ENCODE measurements around the gene FOXO6. TPM values are rescaled to one million over a fixed set of nuclear protein-coding genes. Genes with fewer than 3 reads are reported as not detected.

Gene FOXO6
- polyA plus RNA-seq, 1 of the 3 experiments (the other 2 are of a cell fraction): 0.35 TPM

DNA sequence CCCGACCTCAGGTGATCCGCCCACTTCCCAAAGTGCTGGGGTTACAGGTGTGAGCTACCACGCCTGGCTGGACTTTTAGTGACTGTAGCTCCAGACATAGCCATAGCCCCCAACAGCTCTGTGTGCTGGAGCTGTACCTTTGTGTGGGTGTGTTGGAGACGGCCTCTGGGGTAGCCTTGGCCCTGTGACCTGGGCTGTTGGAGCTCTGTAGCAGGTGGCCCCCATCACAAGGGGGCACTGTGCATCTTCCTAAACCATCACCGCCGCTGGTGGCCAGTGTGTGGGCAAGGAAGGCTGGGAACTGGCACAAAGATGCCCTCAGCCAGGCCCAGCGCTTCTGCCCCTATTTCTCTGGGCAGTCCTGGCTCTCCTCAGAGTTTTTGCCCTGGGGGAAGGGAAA lies 38.4 kb upstream of the FOXO6 start:
- H3K36me3 ChIP-seq (replicated peaks in 1 of 2; ENCODE audit: control insufficient read depth in 1 of 2, insufficient read depth in 2 of 2, low read length in 1 of 2): no peaks in the 10 kb centered on the region
- H3K79me2 ChIP-seq (ENCODE audit: insufficient read depth): no peaks in the 10 kb centered on the region
- TF ChIP-seq CTCF (IDR thresholded peaks at IDR 0.05) (peak; percentile 60), RFX5 (IDR thresholded peaks at IDR 0.05; ENCODE audit: low read length) (no peak), RCOR1 (IDR thresholded peaks at IDR 0.05; ENCODE audit: low read length) (no peak), JUND (IDR thresholded peaks at IDR 0.05) (no peak), NFIC (IDR thresholded peaks at IDR 0.05; ENCODE audit: borderline replicate concordance) (no peak), RAD21 (IDR thresholded peaks at IDR 0.05; ENCODE audit: low read length) (peak; percentile 81), NRF1 (IDR thresholded peaks at IDR 0.05; ENCODE audit: low read depth, low read length) (no peak), EP300 (IDR thresholded peaks at IDR 0.05; ENCODE audit: borderline replicate concordance in 1 of 2, low read depth in 1 of 2, low read length in 1 of 2) (no peak), FOXJ3 (CRISPR knock-in tag; IDR thresholded peaks at IDR 0.05) (no peak), RXRA (IDR thresholded peaks at IDR 0.05; ENCODE audit: borderline replicate concordance, low read depth) (no peak), YY1 (IDR thresholded peaks at IDR 0.05; ENCODE audit: low read depth) (no peak), EZH2phosphoT487 (IDR thresholded peaks at IDR 0.05; ENCODE audit: borderline replicate concordance, low read depth) (no peak), FOSL2 (IDR thresholded peaks at IDR 0.05; ENCODE audit: borderline replicate concordance, low read depth) (no peak), USF1 (IDR thresholded peaks at IDR 0.05; ENCODE audit: borderline replicate concordance, low read depth) (no peak), ELF1 (IDR thresholded peaks at IDR 0.05) (no peak), GABPA (IDR thresholded peaks at IDR 0.05; ENCODE audit: low read depth) (no peak), MXI1 (IDR thresholded peaks at IDR 0.05; ENCODE audit: low read depth, low read length) (no peak), PBX3 (IDR thresholded peaks at IDR 0.05) (no peak), USF2 (IDR thresholded peaks at IDR 0.05; ENCODE audit: borderline replicate concordance, low read depth, low read length) (no peak), TAF1 (IDR thresholded peaks at IDR 0.05; ENCODE audit: borderline replicate concordance, low read depth, low read length) (no peak), IRF3 (IDR thresholded peaks at IDR 0.05; ENCODE audit: low read depth, low read length) (no peak), SMC3 (IDR thresholded peaks at IDR 0.05; ENCODE audit: low read depth, low read length) (peak; percentile 82), POLR2AphosphoS5 (IDR thresholded peaks at IDR 0.05; ENCODE audit: low read depth, low read length) (no peak)
- TF ChIP-seq, protein P1, sequence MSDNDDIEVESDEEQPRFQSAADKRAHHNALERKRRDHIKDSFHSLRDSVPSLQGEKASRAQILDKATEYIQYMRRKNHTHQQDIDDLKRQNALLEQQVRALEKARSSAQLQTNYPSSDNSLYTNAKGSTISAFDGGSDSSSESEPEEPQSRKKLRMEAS (IDR thresholded peaks at IDR 0.05; ENCODE audit: low read depth): no peak
- TF ChIP-seq, protein P2, sequence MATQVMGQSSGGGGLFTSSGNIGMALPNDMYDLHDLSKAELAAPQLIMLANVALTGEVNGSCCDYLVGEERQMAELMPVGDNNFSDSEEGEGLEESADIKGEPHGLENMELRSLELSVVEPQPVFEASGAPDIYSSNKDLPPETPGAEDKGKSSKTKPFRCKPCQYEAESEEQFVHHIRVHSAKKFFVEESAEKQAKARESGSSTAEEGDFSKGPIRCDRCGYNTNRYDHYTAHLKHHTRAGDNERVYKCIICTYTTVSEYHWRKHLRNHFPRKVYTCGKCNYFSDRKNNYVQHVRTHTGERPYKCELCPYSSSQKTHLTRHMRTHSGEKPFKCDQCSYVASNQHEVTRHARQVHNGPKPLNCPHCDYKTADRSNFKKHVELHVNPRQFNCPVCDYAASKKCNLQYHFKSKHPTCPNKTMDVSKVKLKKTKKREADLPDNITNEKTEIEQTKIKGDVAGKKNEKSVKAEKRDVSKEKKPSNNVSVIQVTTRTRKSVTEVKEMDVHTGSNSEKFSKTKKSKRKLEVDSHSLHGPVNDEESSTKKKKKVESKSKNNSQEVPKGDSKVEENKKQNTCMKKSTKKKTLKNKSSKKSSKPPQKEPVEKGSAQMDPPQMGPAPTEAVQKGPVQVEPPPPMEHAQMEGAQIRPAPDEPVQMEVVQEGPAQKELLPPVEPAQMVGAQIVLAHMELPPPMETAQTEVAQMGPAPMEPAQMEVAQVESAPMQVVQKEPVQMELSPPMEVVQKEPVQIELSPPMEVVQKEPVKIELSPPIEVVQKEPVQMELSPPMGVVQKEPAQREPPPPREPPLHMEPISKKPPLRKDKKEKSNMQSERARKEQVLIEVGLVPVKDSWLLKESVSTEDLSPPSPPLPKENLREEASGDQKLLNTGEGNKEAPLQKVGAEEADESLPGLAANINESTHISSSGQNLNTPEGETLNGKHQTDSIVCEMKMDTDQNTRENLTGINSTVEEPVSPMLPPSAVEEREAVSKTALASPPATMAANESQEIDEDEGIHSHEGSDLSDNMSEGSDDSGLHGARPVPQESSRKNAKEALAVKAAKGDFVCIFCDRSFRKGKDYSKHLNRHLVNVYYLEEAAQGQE (IDR thresholded peaks at IDR 0.05; ENCODE audit: low read depth, low read length): no peak
- no peak overlapping the region for H3K4me2 ChIP-seq
- no peaks in the 10 kb centered on the region for H3K27me3 ChIP-seq (ENCODE audit: insufficient read depth)
- H3F3A ChIP-seq (replicated peaks; ENCODE audit: insufficient read depth): peaks cover 3% of the 10 kb centered on the region
- H4K20me1 ChIP-seq (ENCODE audit: insufficient read depth): no peaks in the 10 kb centered on the region
- no peak overlapping the region for H2AFZ ChIP-seq (ENCODE audit: low read depth)
- H3K27ac ChIP-seq (ENCODE audit: low read depth in 2 of 2, low read length in 1 of 2): no peak overlapping the region
- H3K9me3 ChIP-seq: no peaks in the 10 kb centered on the region
- peaks cover 0 to 17% of the 10 kb centered on the region in 2 experiments; a peak in 1 of 4 replicates for H3K4me1 ChIP-seq (ENCODE audit: control insufficient read depth in 1 of 2, insufficient read depth in 2 of 2, low read depth in 1 of 2, low read length in 1 of 2)
- ChIA-PET POLR2A (no interaction called here), CTCF (interaction anchor here (0.6 to 8.9 kb wide), 17 partner anchors 10 to 193 kb away, joined by 3 to 109 read pairs (median 4); partner anchors contain the start of gene FOXO6)
- DNase-seq: peak; percentile 79
- no peaks in the 10 kb centered on the region for H3K9me2 ChIP-seq
- 71% methylated on average over 3 of the region's 7 CpGs for WGBS (ENCODE audit: low lambda C conversion rate)
- no peak overlapping the region for H3K4me3 ChIP-seq (ENCODE audit: low read depth in 2 of 2, low read length in 1 of 2)
- no peak overlapping the region for H3K9ac ChIP-seq
